HG03558 (cell line): ENCODE data around the gene HNRNPA2B1.
"Not testable (repeated sequence)": the region's sequence is repeated elsewhere in the genome, so short reads cannot be mapped to it uniquely, and the experiment has no call there.

ENCODE experiments used
- ATAC-seq: cut with Tn5 transposase; IDR thresholded peaks from one replicate; pipeline ENCODE4 v1.9.1; 2021; ENCODE audit warnings: moderate number of reproducible peaks; ENCODE audit not compliant: unreplicated experiment; ENCODE audit errors: extremely low read depth

HNRNPA2B1 gene

GRCh38 chr7:26198781-26199169 lies 1.8 kb downstream of the HNRNPA2B1 start:
- no peak for ATAC-seq

GRCh38 chr7:26198133-26198780 lies 2.3 kb downstream of the HNRNPA2B1 start:
- ATAC-seq: no peak

- no peak for ATAC-seq
These were observed 3.1 kb downstream of the HNRNPA2B1 start for GRCh38 chr7:26197153-26198115.

GRCh38 chr7:26195867-26196657 lies 4.5 kb downstream of the HNRNPA2B1 start:
- ATAC-seq: no peak

GRCh38 chr7:26195182-26195581 lies 5.4 kb downstream of the HNRNPA2B1 start:
- ATAC-seq: no peak

GRCh38 chr7:26194764-26195163 lies 5.8 kb downstream of the HNRNPA2B1 start:
- not testable (repeated sequence) for ATAC-seq

- ATAC-seq: no peak
These were observed 6.9 kb downstream of the HNRNPA2B1 start for GRCh38 chr7:26193432-26194207.

GRCh38 chr7:26192485-26193087 lies 8.0 kb downstream of the HNRNPA2B1 start:
- no peak for ATAC-seq

- no peak for ATAC-seq
These were observed 8.5 kb downstream of the HNRNPA2B1 start for GRCh38 chr7:26191974-26192479.

- ATAC-seq: no peak
These were observed 9.1 kb downstream of the HNRNPA2B1 start for GRCh38 chr7:26191233-26191973.

GRCh38 chr7:26190417-26190869 lies 10.1 kb downstream of the HNRNPA2B1 start:
- no peak for ATAC-seq

- no peak for ATAC-seq
These were observed 10.8 kb downstream of the HNRNPA2B1 start for GRCh38 chr7:26189697-26190096.

- ATAC-seq: no peak
These were observed 11.5 kb downstream of the HNRNPA2B1 start for GRCh38 chr7:26188957-26189541.

- ATAC-seq: no peak
These were observed 12.2 kb downstream of the HNRNPA2B1 start for GRCh38 chr7:26188206-26188956.

GRCh38 chr7:26187380-26188205 lies 13.0 kb downstream of the HNRNPA2B1 start:
- no peak for ATAC-seq
